Uterus (tissue), 4 donors: ENCODE measurements around the gene CCDC78. TPM values are rescaled to one million over a fixed set of nuclear protein-coding genes. Genes with fewer than 3 reads are reported as not detected.
A peak's percentile ranks its signal among the peaks of the same experiment; 100 is the strongest.

Experiments used
- DNase-seq, 2 donors: peaks; one replicate each; pipeline ENCODE4 v3.0.0-alpha.2; 2019 to 2020
- H3K27ac ChIP-seq, 2 donors: fragments of 200-600 bp; sonication (generic); 1 replicate in 1 of 2; 2 replicates in 1 of 2; pipeline ENCODE4 v1.5.1; 2016 to 2018
- H3K27me3 ChIP-seq, 2 donors: fragments of 200-600 bp; sonication (generic); one replicate each; pipeline ENCODE4 v1.5.1; 2018 to 2019; ENCODE audit warnings: control low read depth in 1 of 2
- H3K36me3 ChIP-seq, 2 donors: fragments of 200-600 bp; sonication (generic); one replicate each; pipeline ENCODE4 v1.5.1; 2019; ENCODE audit warnings: control low read depth in 1 of 2
- H3K4me1 ChIP-seq, 2 donors: fragments of 200-600 bp; sonication (generic); one replicate each; pipeline ENCODE4 v1.5.1; 2018 to 2019; ENCODE audit warnings: control low read depth in 1 of 2
- H3K4me3 ChIP-seq, 2 donors: fragments of 200-600 bp; sonication (generic); 1 replicate in 1 of 2; 2 replicates in 1 of 2; pipeline ENCODE4 v1.5.1; 2018 to 2019; ENCODE audit warnings: mild to moderate bottlenecking in 1 of 2
- H3K9me3 ChIP-seq, 2 donors: fragments of 200-600 bp; sonication (generic); one replicate each; pipeline ENCODE4 v1.5.1; 2019; ENCODE audit warnings: control low read depth in 1 of 2
- CTCF ChIP-seq, 4 experiments: fragments of 200-600 bp in 2 of 4; fragments of 450-650 bp in 2 of 4; sonication (generic) in 2 of 4; IDR thresholded peaks; one replicate each; pipeline ENCODE4 v1.5.1; 2016 to 2019; ENCODE audit warnings: antibody characterized with exemption in 4 of 4, mild to moderate bottlenecking in 2 of 4, moderate library complexity in 1 of 4
- POLR2A ChIP-seq, 2 donors: fragments of 450-650 bp; IDR thresholded peaks; one replicate each; pipeline ENCODE4 v1.6.1; 2016; ENCODE audit warnings: antibody characterized with exemption in 2 of 2, mild to moderate bottlenecking in 1 of 2, moderate library complexity in 1 of 2
- intact Hi-C: fragments of 100-400 bp; cut with DNase I; formaldehyde crosslinking; loops from one replicate; pipeline ENCODE4 v1.15.1; 2023; ENCODE audit warnings: low total_unique reads
- total RNA-seq, 4 donors: library from RNA; depleted of rRNA in 3 of 4; stranded (reverse); fragments of >200 nt in 3 of 4; gene quantifications; one replicate each; pipeline versions ENCODE4 v1.1.0 to v1.2.4, GENCODE V29; 2014 to 2023
- donor health status: DM: yes; HTN: yes; CAD: no.

Gene CCDC78
- total RNA-seq, 4 donors from 2014 or later: 1.3 to 5.3 (median 2.3) TPM; not detected in 1

- H3K4me1 ChIP-seq: peaks cover 0 to 12% of the 10 kb centered on the region in 2 donors
- peak overlapping the region; percentile 63 to 91 for H3K4me3 ChIP-seq
- H3K27me3 ChIP-seq: no peaks in the 10 kb centered on the region
- peak overlapping the region; percentile 63 to 67 for H3K27ac ChIP-seq
- no peak for DNase-seq
- no peaks in the 10 kb centered on the region for H3K9me3 ChIP-seq
- intact Hi-C loops: no loop called here
- TF ChIP-seq POLR2A (IDR thresholded peaks at IDR 0.05) (no peak), CTCF (IDR thresholded peaks at IDR 0.05) (no peak)
- no peaks in the 10 kb centered on the region for H3K36me3 ChIP-seq
These were observed 14.2 kb upstream of the CCDC78 start for GRCh38 chr16:740459-740763.

DNA sequence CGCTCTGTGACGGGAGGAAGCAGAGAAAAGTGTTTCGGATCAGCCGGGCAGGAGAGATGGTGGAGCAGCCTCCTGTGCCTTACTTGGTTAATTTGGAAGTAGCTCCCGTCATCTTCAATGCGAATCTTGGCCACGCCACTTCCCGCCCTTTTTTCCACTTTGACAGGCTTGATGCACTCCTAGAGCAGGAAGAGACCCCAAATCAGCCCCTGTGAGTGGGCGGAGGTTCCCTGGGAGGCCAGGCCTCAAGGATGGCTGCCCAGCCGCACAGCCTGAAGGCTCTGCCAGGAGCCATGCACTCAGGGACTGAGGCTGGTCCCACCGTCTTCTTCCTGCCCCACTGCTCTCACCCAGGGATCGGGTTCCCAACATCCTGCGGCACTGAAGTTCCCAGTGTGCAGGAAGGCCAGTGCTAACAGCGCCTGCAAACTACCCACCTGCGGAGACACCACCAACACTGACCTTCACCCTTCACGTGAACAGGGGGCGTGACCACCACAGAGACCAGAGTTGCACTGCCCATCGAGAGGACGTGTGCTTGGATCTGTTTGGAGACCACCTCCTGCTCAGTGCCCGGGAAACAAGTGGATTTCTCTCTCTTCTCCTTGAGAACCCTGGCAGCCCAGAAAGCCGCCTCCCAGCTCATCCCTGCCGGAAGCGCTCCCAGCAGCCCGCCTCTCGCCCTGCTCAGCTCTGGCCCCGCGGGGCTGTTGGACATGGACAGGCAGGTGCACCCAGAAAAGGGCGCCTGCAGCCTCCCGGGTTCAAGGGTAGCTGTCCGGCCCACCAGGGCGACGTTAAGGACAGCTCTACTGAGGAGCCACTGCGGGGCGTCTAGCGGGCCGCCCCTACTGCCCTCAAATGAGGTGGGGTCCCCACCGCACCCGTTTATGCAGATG lies 13.6 kb upstream of the CCDC78 start:
- H3K27ac ChIP-seq: peak overlapping the region; percentile 63 to 67
- DNase-seq: no peak
- no peaks in the 10 kb centered on the region for H3K9me3 ChIP-seq
- H3K27me3 ChIP-seq: no peaks in the 10 kb centered on the region
- H3K4me1 ChIP-seq: peaks cover 0 to 12% of the 10 kb centered on the region in 2 donors
- intact Hi-C loops: no loop called here
- no peaks in the 10 kb centered on the region for H3K36me3 ChIP-seq
- peak overlapping the region; percentile 63 to 91 for H3K4me3 ChIP-seq
- TF ChIP-seq POLR2A (IDR thresholded peaks at IDR 0.05) (no peak), CTCF (IDR thresholded peaks at IDR 0.05) (no peak)

DNA sequence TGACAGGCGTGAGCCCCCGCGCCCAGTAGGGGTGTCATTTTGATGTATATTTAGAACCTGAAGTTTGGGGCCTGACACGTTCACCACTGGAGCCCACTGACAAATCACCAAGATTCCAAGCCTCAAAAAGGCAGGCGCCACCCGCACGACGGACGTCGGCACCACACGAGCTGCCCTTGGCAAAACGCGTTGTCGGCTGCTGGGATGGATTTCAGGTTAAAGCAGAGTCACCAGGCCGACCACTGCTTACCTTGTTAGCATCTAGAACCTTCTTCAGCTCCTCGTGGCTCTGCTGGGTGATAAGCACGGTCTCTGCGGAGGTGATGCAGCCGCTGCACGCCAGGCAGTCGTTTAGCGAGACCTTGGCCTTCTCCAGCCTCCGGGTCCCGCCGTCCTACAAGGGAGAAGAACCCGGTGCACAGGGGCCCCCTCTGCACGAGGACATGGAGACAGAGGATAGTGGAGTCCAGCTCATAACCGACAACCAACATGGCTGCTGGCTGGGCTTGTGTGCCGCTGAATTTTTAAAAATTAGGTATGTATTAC lies 10.8 kb upstream of the CCDC78 start:
- no peaks in the 10 kb centered on the region for H3K36me3 ChIP-seq
- DNase-seq: no peak
- no peak for TF ChIP-seq CTCF (IDR thresholded peaks at IDR 0.05)
- TF ChIP-seq POLR2A (IDR thresholded peaks at IDR 0.05): no peak
- intact Hi-C loops: no loop called here
- peaks cover 0 to 12% of the 10 kb centered on the region in 2 donors for H3K4me1 ChIP-seq
- H3K27ac ChIP-seq: no peak overlapping the region
- no peaks in the 10 kb centered on the region for H3K27me3 ChIP-seq
- no peaks in the 10 kb centered on the region for H3K9me3 ChIP-seq
- no peak overlapping the region for H3K4me3 ChIP-seq

DNA sequence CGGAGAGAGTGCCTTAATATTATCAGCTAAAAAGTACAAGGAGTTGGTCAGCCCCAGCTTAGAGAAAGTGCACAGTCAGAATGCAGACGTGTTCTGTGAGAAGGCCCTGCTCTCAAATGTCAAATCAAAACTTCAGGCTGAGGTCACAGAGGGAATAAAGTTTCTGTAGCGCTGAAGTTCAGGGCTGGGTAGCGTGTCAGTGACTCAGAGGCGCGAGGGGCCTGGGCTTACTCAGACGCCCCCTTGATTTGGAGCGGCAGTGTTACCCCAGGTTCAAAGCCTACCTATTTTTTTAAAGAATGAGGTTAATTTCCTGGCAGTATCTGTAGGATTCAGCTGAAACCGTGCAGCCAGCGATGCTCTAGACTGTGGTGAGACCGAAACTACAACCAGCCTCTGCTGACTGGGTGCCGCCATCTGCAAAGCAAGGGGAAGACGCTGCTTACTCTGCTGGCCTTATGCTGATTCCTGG lies 9.8 kb upstream of the CCDC78 start:
- peaks cover 0 to 10% of the 10 kb centered on the region in 2 donors for H3K4me1 ChIP-seq
- H3K27me3 ChIP-seq: no peaks in the 10 kb centered on the region
- no peaks in the 10 kb centered on the region for H3K9me3 ChIP-seq
- TF ChIP-seq CTCF (IDR thresholded peaks at IDR 0.05) (no peak), POLR2A (IDR thresholded peaks at IDR 0.05) (no peak)
- no peak overlapping the region for H3K27ac ChIP-seq
- no peak overlapping the region for H3K4me3 ChIP-seq
- intact Hi-C loops: no loop called here
- H3K36me3 ChIP-seq: no peaks in the 10 kb centered on the region
- no peak for DNase-seq
